SJSA1 (cell line): ENCODE measurements around the gene TNNI3K. TPM values are rescaled to one million over a fixed set of nuclear protein-coding genes. Genes with fewer than 3 reads are reported as not detected.

Experiments
- DNase-seq, 2 experiments: peaks; one replicate each; pipeline ENCODE4 v3.0.0-alpha.2; 2015 to 2020; ENCODE audit warnings: low spot score in 2 of 2, low read depth in 1 of 2
- H3K27ac ChIP-seq: fragments of 250-450 bp; sonication (Bioruptor Pico); 2 replicates; pipeline ENCODE4 v1.5.1; 2020; ENCODE audit warnings: mild to moderate bottlenecking, moderate library complexity
- H3K27me3 ChIP-seq: fragments of 250-450 bp; sonication (Bioruptor Pico); replicated peaks from 2 replicates; pipeline ENCODE4 v1.5.1; 2020; ENCODE audit warnings: mild to moderate bottlenecking, moderate library complexity
- H3K36me3 ChIP-seq: fragments of 250-450 bp; sonication (Bioruptor Pico); 2 replicates; pipeline ENCODE4 v1.5.1; 2020; ENCODE audit warnings: mild to moderate bottlenecking
- H3K4me1 ChIP-seq: fragments of 250-450 bp; sonication (Bioruptor Pico); replicated peaks from 2 replicates; pipeline ENCODE4 v1.6.1; 2021; ENCODE audit warnings: mild to moderate bottlenecking
- H3K4me3 ChIP-seq: fragments of 250-450 bp; sonication (Bioruptor Pico); 2 replicates; pipeline ENCODE4 v1.5.1; 2020; ENCODE audit warnings: mild to moderate bottlenecking
- H3K9me3 ChIP-seq: fragments of 250-450 bp; sonication (Bioruptor Pico); replicated peaks from 2 replicates; pipeline ENCODE4 v1.5.1; 2020; ENCODE audit warnings: mild to moderate bottlenecking
- total RNA-seq: library from RNA; depleted of rRNA; stranded (reverse); fragments of >200 nt; shearing (Covaris generic); gene quantifications from 2 replicates; pipeline ENCODE4 v1.2.3, GENCODE V29; 2014

Gene TNNI3K
- total RNA-seq, 1 experiment from 2014 or later = not detected

- H3K27me3 ChIP-seq = no peaks in the 10 kb centered on the region
- no peak overlapping the region for H3K27ac ChIP-seq
- H3K9me3 ChIP-seq = no peaks in the 10 kb centered on the region
- no peak overlapping the region for H3K4me3 ChIP-seq
- H3K36me3 ChIP-seq = no peaks in the 10 kb centered on the region
- H3K4me1 ChIP-seq = no peaks in the 10 kb centered on the region
- DNase-seq = no peak
Measured at GRCh38 chr1:74480068-74480467, 244.9 kb downstream of the TNNI3K start.

GRCh38 chr1:74481607-74482006 lies 246.4 kb downstream of the TNNI3K start:
- Histone ChIP-seq H3K36me3 (no peaks in the 10 kb centered on the region), H3K9me3 (no peaks in the 10 kb centered on the region), H3K27me3 (no peaks in the 10 kb centered on the region), H3K27ac (no peak overlapping the region), H3K4me1 (no peaks in the 10 kb centered on the region), H3K4me3 (no peak overlapping the region)
- DNase-seq = no peak

GRCh38 chr1:74485622-74486021 lies 250.4 kb downstream of the TNNI3K start:
- no peaks in the 10 kb centered on the region for H3K36me3 ChIP-seq
- H3K27ac ChIP-seq = no peak overlapping the region
- no peak for DNase-seq
- no peaks in the 10 kb centered on the region for H3K9me3 ChIP-seq
- no peak overlapping the region for H3K4me3 ChIP-seq
- no peaks in the 10 kb centered on the region for H3K27me3 ChIP-seq
- no peaks in the 10 kb centered on the region for H3K4me1 ChIP-seq

GRCh38 chr1:74486036-74486435 lies 250.8 kb downstream of the TNNI3K start:
- Histone ChIP-seq H3K4me3 (no peak overlapping the region), H3K27me3 (no peaks in the 10 kb centered on the region), H3K9me3 (no peaks in the 10 kb centered on the region), H3K36me3 (no peaks in the 10 kb centered on the region), H3K27ac (no peak overlapping the region), H3K4me1 (no peaks in the 10 kb centered on the region)
- no peak for DNase-seq

GRCh38 chr1:74496669-74497068 lies 261.5 kb downstream of the TNNI3K start:
- Histone ChIP-seq H3K9me3 (no peaks in the 10 kb centered on the region), H3K27ac (no peak overlapping the region), H3K27me3 (no peaks in the 10 kb centered on the region), H3K36me3 (no peaks in the 10 kb centered on the region), H3K4me3 (no peak overlapping the region), H3K4me1 (no peaks in the 10 kb centered on the region)
- no peak for DNase-seq

GRCh38 chr1:74498901-74499300 lies 263.7 kb downstream of the TNNI3K start:
- Histone ChIP-seq H3K36me3 (no peaks in the 10 kb centered on the region), H3K27me3 (no peaks in the 10 kb centered on the region), H3K4me3 (no peak overlapping the region), H3K4me1 (no peaks in the 10 kb centered on the region), H3K27ac (no peak overlapping the region), H3K9me3 (no peaks in the 10 kb centered on the region)
- no peak for DNase-seq

- Histone ChIP-seq H3K27ac (no peak overlapping the region), H3K4me3 (no peak overlapping the region), H3K9me3 (no peaks in the 10 kb centered on the region), H3K36me3 (no peaks in the 10 kb centered on the region), H3K27me3 (no peaks in the 10 kb centered on the region), H3K4me1 (no peaks in the 10 kb centered on the region)
- no peak for DNase-seq
Measured at GRCh38 chr1:74502432-74502831, 267.2 kb downstream of the TNNI3K start.

- H3K9me3 ChIP-seq = no peaks in the 10 kb centered on the region
- no peak overlapping the region for H3K27ac ChIP-seq
- no peaks in the 10 kb centered on the region for H3K36me3 ChIP-seq
- H3K4me3 ChIP-seq = no peak overlapping the region
- DNase-seq = no peak
- no peaks in the 10 kb centered on the region for H3K4me1 ChIP-seq
- H3K27me3 ChIP-seq = no peaks in the 10 kb centered on the region
Measured at GRCh38 chr1:74502858-74503257, 267.7 kb downstream of the TNNI3K start.

GRCh38 chr1:74504125-74504932 lies 269.1 kb downstream of the TNNI3K start:
- no peaks in the 10 kb centered on the region for H3K9me3 ChIP-seq
- no peak overlapping the region for H3K27ac ChIP-seq
- H3K36me3 ChIP-seq = no peaks in the 10 kb centered on the region
- no peaks in the 10 kb centered on the region for H3K4me1 ChIP-seq
- no peaks in the 10 kb centered on the region for H3K27me3 ChIP-seq
- H3K4me3 ChIP-seq = no peak overlapping the region
- peak; percentile 17 to 50 for DNase-seq

- Histone ChIP-seq H3K36me3 (no peaks in the 10 kb centered on the region), H3K9me3 (no peaks in the 10 kb centered on the region), H3K4me3 (no peak overlapping the region), H3K27me3 (no peaks in the 10 kb centered on the region), H3K27ac (no peak overlapping the region), H3K4me1 (no peaks in the 10 kb centered on the region)
- no peak for DNase-seq
Measured at GRCh38 chr1:74504933-74505512, 269.8 kb downstream of the TNNI3K start.

GRCh38 chr1:74505928-74506710 lies 270.9 kb downstream of the TNNI3K start:
- no peaks in the 10 kb centered on the region for H3K27me3 ChIP-seq
- H3K36me3 ChIP-seq = no peaks in the 10 kb centered on the region
- no peaks in the 10 kb centered on the region for H3K9me3 ChIP-seq
- H3K4me1 ChIP-seq = no peaks in the 10 kb centered on the region
- H3K4me3 ChIP-seq = no peak overlapping the region
- no peak overlapping the region for H3K27ac ChIP-seq
- no peak for DNase-seq

GRCh38 chr1:74508449-74508848 lies 273.3 kb downstream of the TNNI3K start:
- Histone ChIP-seq H3K36me3 (no peaks in the 10 kb centered on the region), H3K4me3 (no peak overlapping the region), H3K27me3 (peaks cover under 1% of the 10 kb centered on the region; the same call in 1 of the 2 replicates), H3K27ac (no peak overlapping the region), H3K9me3 (no peaks in the 10 kb centered on the region), H3K4me1 (no peaks in the 10 kb centered on the region)
- DNase-seq = no peak

- Histone ChIP-seq H3K27ac (no peak within 1 kb of the TSS), H3K36me3 (no peaks in the 10 kb centered on the region), H3K4me3 (no peak within 1 kb of the TSS), H3K27me3 (peaks cover 5% of the 10 kb centered on the region; the same call in 1 of the 2 replicates), H3K4me1 (no peaks in the 10 kb centered on the region), H3K9me3 (no peaks in the 10 kb centered on the region)
- no peak for DNase-seq
Measured at GRCh38 chr1:74512170-74512915, 277.2 kb downstream of the TNNI3K start, which contains the start of gene LRRC53. TSS of gene LRRC53 (minus strand) at chr1:74512611. CDS start at chr1:74483349, 29,262 bp downstream.
